ENCODE measurements around the gene SLC39A10.

SLC39A10 gene

GRCh38 chr2:195716466-195716865 lies 59.4 kb downstream of the SLC39A10 start:
- in situ Hi-C loops (cut with MboI; ENCODE audit: low sequenced_read_pairs) = no loop called here

DNA sequence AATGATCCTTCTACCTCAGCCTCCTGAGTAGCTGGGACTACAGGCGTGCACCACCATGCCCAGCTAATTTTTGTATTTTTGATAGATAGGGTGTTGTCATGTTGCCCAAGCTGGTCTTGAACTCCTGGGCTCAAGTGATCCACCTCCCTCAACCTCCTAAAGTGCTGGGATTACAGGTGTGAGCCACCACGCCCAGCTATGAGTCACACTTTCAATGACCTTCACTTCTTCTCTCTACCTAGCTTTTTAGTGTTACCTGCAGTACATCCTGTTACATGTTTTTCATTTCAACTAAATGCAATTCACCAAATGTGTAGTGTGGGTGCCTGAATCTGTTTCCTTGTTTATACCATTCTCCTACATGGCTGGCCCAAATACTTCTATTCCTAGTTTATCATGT lies 64.0 kb downstream of the SLC39A10 start:
- in situ Hi-C loops (cut with MboI; ENCODE audit: low sequenced_read_pairs) = no loop called here

- in situ Hi-C loops (cut with MboI; ENCODE audit: low sequenced_read_pairs) = no loop called here
Measured at GRCh38 chr2:195722075-195722474, 65.0 kb downstream of the SLC39A10 start.

GRCh38 chr2:195727106-195727505 lies 70.1 kb downstream of the SLC39A10 start:
- in situ Hi-C loops (cut with MboI; ENCODE audit: low sequenced_read_pairs) = no loop called here

- in situ Hi-C loops (cut with MboI; ENCODE audit: low sequenced_read_pairs) = no loop called here
Measured at GRCh38 chr2:195730912-195731311, 73.9 kb downstream of the SLC39A10 start.

DNA sequence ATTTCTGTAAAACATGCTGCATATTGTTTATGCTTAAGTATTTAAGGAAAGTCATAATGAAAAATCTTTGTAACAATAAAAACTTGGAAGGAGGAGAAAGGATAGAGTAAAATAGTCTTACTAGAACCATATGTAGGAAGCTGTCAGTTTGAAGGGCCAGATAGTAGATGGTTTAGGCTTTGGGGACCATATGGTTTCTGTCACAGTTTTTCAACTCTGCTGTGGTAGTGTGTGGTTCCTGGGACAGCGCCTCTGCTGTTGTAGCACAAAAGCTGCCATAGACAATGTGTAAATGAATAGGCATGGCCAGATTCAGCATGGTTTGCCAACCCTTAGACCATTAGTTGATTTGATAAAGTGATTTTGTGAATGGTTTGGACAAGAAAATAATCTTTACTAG lies 75.5 kb downstream of the SLC39A10 start:
- in situ Hi-C loops (cut with MboI; ENCODE audit: low sequenced_read_pairs) = no loop called here

DNA sequence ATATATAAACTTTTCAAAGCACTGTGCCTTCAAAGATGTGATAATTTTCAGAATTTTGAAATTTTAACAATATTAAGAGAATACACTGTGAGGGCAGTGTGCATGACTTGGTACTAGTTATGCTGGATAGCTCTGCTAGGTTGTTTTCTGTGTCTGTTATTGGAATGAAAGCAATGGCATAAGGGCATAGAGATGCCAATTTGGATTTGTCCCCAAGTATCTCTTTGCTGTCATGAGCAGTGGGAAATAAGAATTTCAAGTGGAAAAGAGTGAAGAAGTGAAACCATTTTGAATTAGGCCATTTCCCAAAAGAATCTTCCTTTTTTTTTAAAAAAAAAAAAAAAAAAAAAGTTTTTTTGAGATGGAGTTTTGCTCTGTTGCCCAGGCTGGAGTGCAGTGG lies 76.8 kb downstream of the SLC39A10 start:
- in situ Hi-C loops (cut with MboI; ENCODE audit: low sequenced_read_pairs) = no loop called here

- in situ Hi-C loops (cut with MboI; ENCODE audit: low sequenced_read_pairs) = no loop called here
Measured at GRCh38 chr2:195734395-195734794, 77.4 kb downstream of the SLC39A10 start.

- in situ Hi-C loops (cut with MboI; ENCODE audit: low sequenced_read_pairs) = no loop called here
Measured at GRCh38 chr2:195734931-195735330, 77.9 kb downstream of the SLC39A10 start.

GRCh38 chr2:195735347-195735746 lies 78.3 kb downstream of the SLC39A10 start:
- in situ Hi-C loops (cut with MboI; ENCODE audit: low sequenced_read_pairs) = no loop called here

DNA sequence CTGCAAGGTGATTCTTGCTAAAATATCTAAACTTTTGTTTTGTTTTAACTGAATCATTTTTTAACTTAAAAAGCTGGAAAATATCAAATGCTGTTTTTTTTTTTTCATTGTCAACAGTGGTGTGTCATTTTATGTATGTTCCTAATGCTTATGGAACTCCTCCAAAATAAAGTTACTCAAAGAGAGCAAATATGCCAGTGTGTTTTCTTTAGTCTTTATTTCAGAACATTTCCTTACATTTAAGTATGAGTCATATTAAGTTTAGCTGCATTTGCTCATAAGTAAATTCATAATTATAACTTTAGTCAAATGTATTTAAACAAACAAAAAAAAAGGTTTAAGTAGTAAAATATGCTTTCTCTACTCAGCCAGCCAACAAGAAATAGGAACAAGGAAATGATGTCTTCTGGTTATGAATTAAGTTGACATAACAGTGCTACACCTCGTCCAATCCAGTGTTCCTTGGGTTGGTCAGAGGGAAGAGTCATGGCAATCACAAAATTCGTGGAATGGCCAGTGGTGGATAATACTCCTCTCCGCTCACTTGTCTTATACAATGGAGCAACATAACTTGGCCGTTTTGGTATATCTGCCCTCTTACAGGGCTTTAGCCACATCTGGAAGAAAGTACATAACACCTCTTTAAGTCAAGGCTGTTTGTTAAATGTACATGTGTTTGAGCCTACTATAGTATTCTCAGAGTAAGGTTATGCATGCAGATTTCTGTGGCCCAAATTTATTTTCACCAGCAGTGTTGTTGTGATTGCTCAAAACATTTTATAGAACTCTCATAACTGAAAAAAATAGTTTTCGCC lies 80.7 kb downstream of the SLC39A10 start:
- in situ Hi-C loops (cut with MboI; ENCODE audit: low sequenced_read_pairs) = no loop called here

- in situ Hi-C loops (cut with MboI; ENCODE audit: low sequenced_read_pairs) = no loop called here
Measured at GRCh38 chr2:195741191-195741590, 84.2 kb downstream of the SLC39A10 start.

- in situ Hi-C loops (cut with MboI; ENCODE audit: low sequenced_read_pairs) = no loop called here
Measured at GRCh38 chr2:195756218-195756942, 99.4 kb downstream of the SLC39A10 start.

DNA sequence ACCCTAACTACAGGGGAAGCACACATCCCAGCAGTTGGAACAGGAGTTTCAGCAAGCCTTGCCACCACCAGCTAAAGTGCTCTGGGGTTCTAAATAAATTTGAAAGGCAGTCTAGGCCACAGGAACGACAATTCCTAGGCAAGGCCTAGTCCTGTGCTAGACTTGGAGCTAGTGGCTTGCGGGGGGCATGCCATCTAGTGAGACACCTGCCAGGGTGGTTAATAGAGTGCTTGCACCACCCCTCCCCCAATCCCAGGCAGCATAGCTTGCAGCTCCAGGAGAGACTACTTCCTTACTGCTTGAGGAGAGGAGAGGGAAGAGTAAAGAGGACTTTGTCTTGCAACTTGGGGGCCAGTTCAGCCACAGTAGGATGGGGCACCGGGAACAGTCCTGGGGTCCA lies 101.8 kb downstream of the SLC39A10 start:
- in situ Hi-C loops (cut with MboI; ENCODE audit: low sequenced_read_pairs) = no loop called here

DNA sequence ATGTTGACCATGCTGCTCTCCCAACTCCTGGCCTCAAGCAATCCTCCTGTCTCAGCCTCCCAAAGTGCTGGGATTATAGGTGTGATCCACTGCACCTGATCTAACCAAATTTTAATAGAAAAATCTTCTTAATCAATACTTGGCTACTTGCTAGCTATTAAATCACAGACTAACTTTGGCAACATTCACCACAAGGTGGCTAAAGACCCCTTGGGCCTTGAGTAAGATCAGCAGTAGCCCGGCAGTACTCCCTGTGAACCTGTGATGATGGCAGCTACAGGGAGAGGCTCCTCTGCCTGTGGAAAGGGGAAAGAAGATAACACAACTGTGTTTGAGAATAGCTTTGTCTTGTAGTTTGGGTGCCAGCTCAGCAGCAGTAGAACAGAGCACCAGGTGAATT lies 102.9 kb downstream of the SLC39A10 start:
- in situ Hi-C loops (cut with MboI; ENCODE audit: low sequenced_read_pairs) = no loop called here

DNA sequence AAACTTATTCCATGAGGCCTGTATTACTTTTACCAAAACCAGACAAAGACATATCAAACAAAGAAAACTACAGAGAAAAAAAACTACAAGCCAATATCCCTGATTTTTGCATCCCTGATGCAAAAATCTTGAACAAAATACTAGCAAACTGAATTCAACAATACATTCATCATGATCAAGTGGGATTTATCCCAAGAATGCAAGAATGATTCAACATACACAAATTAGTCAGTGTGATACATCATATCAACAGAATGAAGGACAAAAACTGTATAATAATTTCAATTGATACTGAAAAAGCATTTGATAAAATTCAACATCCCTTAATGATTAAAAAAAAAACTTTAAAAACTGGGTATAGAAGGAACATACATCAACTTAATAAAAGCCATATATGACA lies 106.8 kb downstream of the SLC39A10 start:
- in situ Hi-C loops (cut with MboI; ENCODE audit: low sequenced_read_pairs) = no loop called here

DNA sequence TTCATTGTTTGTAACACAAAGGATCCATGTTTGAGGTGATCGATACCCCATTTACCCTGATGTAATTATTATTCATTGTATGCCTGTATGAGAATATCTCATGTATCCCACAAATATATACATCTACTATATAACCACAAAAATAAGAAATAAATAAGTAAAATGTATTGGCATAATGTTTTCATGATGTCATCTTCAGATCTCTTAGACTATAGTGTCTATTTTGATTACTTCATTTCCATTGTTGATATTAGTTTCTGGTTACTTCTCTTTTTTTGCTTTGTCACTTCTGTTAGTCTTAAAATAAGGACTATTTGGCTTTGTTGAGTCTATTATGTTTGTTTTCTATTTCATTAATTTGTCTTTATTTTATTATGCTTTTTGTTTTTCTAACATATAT lies 109.7 kb downstream of the SLC39A10 start:
- in situ Hi-C loops (cut with MboI; ENCODE audit: low sequenced_read_pairs) = no loop called here

GRCh38 chr2:195768431-195768830 lies 111.4 kb downstream of the SLC39A10 start:
- in situ Hi-C loops (cut with MboI; ENCODE audit: low sequenced_read_pairs) = no loop called here

DNA sequence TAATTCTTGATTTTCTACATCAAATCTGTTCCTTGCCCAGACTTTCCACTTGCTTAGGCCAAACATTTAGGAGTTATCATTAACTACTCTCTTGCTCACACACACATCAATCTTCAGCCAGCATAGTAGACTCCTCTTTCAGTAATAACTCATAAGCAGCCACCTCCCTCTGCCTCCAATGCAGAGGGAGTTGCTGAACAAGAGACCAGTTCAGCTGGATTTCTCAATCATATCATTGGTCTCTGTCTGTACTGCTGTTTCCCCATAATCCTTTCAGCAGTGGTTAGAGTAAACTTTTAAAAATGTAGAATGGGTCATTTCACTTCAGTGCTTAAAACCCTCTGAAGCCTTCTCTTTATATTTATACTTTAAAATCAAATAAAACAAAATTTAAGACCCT lies 112.9 kb downstream of the SLC39A10 start:
- in situ Hi-C loops (cut with MboI; ENCODE audit: low sequenced_read_pairs) = no loop called here

GRCh38 chr2:195779491-195779890 lies 122.5 kb downstream of the SLC39A10 start:
- in situ Hi-C loops (cut with MboI; ENCODE audit: low sequenced_read_pairs) = no loop called here

DNA sequence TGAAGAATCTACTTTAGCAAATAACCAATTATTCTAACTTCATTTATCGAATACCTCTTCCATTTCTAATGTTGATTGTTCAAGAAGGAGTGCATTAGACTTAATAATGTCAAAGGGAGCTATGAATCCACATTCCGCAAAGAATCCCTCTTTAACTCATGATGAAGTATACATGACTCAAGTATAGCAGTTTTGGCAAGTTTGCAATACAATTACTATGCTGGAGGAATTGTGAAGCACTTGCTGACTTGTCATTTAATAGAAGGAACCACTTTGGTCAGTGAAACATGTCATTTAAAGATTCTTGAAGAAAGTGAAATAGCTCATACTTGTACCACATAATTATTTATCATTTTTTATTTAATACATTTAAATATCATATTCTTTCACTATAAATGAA lies 125.1 kb downstream of the SLC39A10 start:
- in situ Hi-C loops (cut with MboI; ENCODE audit: low sequenced_read_pairs) = no loop called here
